ENCODE data around the gene METTL21A. TPM values are rescaled to one million over a fixed set of nuclear protein-coding genes. Genes with fewer than 3 reads are reported as not detected.

METTL21A gene
- total RNA-seq, 8 experiments from 2014 or later, result 9.2 to 25.2 (median 15.7) TPM

DNA sequence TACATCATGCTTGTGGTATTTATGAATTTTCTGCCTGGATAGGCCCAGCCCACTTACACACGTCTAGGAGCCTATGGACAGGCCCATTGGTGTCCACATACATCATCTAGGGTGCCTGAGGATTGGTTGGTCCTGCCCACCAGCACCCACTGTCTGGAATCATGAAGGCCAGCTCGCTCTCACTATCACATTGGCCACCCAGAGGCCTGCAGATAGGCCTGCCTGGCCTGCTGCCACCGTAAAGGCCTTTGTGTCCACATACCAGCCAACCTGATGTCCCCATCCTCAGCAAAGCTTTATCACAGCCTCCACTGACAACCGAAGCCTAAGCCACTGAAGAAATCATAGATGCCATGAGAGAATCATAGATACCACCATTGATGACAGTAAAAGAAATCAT, 40.2 kb downstream of the METTL21A start:
- Histone ChIP-seq H3K27ac (no peak overlapping the region), H3K4me1 (replicated peaks in 1 of 2) (no peaks in the 10 kb centered on the region), H3K4me3 (no peak overlapping the region)
- no peak for ATAC-seq (replicated peaks in 6 of 8)
- WGBS, 10 experiments, result 100% methylated on average over 1 to 4 of the region's 4 CpGs; no CpG with 5 or more reads in 7 of the 10 experiments
- in situ Hi-C loops (cut with MboI; ENCODE audit: low pct_unique_long_range_greater_than_20kb in 2 of 9, low sequenced_read_pairs in 9 of 9, unreplicated experiment in 9 of 9), result no loop called here

GRCh38 chr2:207571370-207571769, 53.8 kb downstream of the METTL21A start:
- Histone ChIP-seq H3K27ac (no peak overlapping the region), H3K4me3 (no peak overlapping the region), H3K4me1 (replicated peaks in 1 of 2) (no peaks in the 10 kb centered on the region)
- whole genome bisulfite sequencing, 10 experiments, result 83 to 100% (median 100%) methylated on average over 1 to 3 of the region's 3 CpGs
- in situ Hi-C loops (cut with MboI; ENCODE audit: low pct_unique_long_range_greater_than_20kb in 2 of 9, low sequenced_read_pairs in 9 of 9, unreplicated experiment in 9 of 9), result no loop called here
- ATAC-seq (replicated peaks in 6 of 8), result no peak

DNA sequence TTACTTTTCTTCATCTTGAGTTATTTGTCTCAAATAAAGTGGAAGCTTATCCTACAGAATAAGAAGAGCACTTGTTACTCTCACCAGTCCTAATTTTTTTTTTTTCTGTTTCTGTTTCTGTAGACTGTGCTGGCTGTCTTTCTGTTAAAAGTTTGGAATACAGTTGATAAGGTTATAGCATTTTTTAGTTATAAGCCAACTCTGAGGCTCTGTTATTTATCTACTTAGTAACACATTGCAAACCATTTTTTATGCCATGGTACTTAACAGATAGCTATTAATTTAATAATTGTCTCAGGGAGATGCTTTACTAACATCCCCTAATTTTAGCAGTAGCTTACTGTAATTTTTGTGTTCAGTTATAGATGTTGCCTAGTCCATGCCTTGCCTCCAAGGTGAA, 57.5 kb downstream of the METTL21A start:
- ATAC-seq (replicated peaks in 6 of 8), result no peak
- no peak overlapping the region for H3K27ac ChIP-seq
- in situ Hi-C loops (cut with MboI; ENCODE audit: low pct_unique_long_range_greater_than_20kb in 2 of 9, low sequenced_read_pairs in 9 of 9, unreplicated experiment in 9 of 9), result no loop called here
- no peak overlapping the region for H3K4me3 ChIP-seq
- H3K4me1 ChIP-seq (replicated peaks in 1 of 2), result no peaks in the 10 kb centered on the region

DNA sequence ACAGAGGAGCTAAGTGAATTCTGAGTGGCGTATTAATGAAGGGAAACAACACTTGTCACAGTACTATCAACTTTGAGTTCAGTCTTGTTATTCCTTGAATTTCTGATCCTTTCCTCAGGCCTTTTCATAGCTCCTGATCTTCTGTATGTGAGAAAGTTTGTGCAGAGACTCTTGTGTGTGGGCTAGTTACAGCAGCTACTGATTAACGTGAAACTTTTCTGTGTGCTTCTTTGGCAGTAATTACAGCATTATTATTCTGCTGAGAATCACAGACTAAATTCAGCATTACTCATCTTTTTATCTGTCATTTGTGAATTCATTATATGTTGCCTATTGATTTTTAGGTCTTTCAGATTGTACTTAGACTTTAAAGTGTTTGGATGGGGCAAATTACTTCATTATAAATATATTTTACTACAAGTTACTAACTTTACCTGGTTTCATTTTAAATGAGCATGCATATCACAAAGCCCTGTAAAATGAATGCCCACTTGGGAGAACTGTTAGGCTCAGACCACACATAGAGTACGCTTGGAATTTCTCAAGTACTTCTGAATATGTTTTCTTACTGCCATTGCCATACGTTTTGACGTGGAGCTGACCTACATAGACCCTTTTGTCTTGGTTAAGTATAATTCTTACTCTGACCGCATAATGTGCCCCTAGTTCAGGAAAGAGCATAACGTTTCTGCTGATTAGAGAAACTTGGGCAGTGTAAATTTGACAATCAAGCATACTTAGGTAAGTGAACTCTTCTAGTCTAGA, 59.3 kb downstream of the METTL21A start:
- ATAC-seq (replicated peaks in 6 of 8), result no peak
- no peak overlapping the region for H3K27ac ChIP-seq
- in situ Hi-C loops (cut with MboI; ENCODE audit: low pct_unique_long_range_greater_than_20kb in 2 of 9, low sequenced_read_pairs in 9 of 9, unreplicated experiment in 9 of 9), result no loop called here
- 76 to 100% (median 88%) methylated on average over 2 to 7 of the region's 7 CpGs for WGBS, 10 experiments
- no peaks in the 10 kb centered on the region for H3K4me1 ChIP-seq (replicated peaks in 1 of 2)
- H3K4me3 ChIP-seq, result no peak overlapping the region

Other genes starting within 250 kb of the METTL21A start
- 10 to 100 TPM; 12.6 to 41.0 (median 32.9) TPM for gene CREB1, start 95.4 kb downstream of the METTL21A start, total RNA-seq
- gene CCNYL1, start 86.2 kb upstream of the METTL21A start, total RNA-seq, result 10 to 100 TPM in 3 of 8 experiments, 1 to 10 TPM in 5; 6.0 to 67.1 (median 8.7) TPM
- gene FZD5, start 144.5 kb upstream of the METTL21A start, total RNA-seq, result 100 to 1,000 TPM in 2 of 8 experiments, 10 to 100 TPM in 1, 1 to 10 TPM in 5; 2.1 to 179 (median 4.0) TPM